COLO668 (cell line): ENCODE data around the gene GABRR2.
A peak's percentile ranks its signal among the peaks of the same experiment; 100 is the strongest.
"Not testable (repeated sequence)": the region's sequence is repeated elsewhere in the genome, so short reads cannot be mapped to it uniquely, and the experiment has no call there.

ENCODE experiments used
- DNase-seq: peaks from one replicate; lab custom pipeline; 2025; ENCODE audit not compliant: unreplicated experiment; lab: John Stamatoyannopoulos, UW

The GABRR2 gene

GRCh38 chr6:89260832-89261231 is 54.3 kb downstream of the GABRR2 start:
- peak; percentile 6 for DNase-seq

GRCh38 chr6:89260310-89260709 is 54.8 kb downstream of the GABRR2 start:
- DNase-seq: no peak

- DNase-seq: no peak
Measured at GRCh38 chr6:89258912-89259311, 56.2 kb downstream of the GABRR2 start.

- no peak for DNase-seq
Measured at GRCh38 chr6:89257781-89258180, 57.3 kb downstream of the GABRR2 start.

GRCh38 chr6:89257346-89257745 is 57.8 kb downstream of the GABRR2 start:
- DNase-seq: no peak

- DNase-seq: no peak
Measured at GRCh38 chr6:89255417-89255816, 59.7 kb downstream of the GABRR2 start.

- no peak for DNase-seq
Measured at GRCh38 chr6:89254569-89254968, 60.5 kb downstream of the GABRR2 start.

GRCh38 chr6:89252907-89253306 is 62.2 kb downstream of the GABRR2 start:
- no peak for DNase-seq

GRCh38 chr6:89251976-89252375 is 63.1 kb downstream of the GABRR2 start:
- DNase-seq: no peak

- no peak for DNase-seq
Measured at GRCh38 chr6:89251170-89251569, 63.9 kb downstream of the GABRR2 start.

- no peak for DNase-seq
Measured at GRCh38 chr6:89250239-89250638, 64.9 kb downstream of the GABRR2 start.

GRCh38 chr6:89244241-89244985 is 70.7 kb downstream of the GABRR2 start:
- DNase-seq: no peak

- DNase-seq: no peak
Measured at GRCh38 chr6:89243331-89243629, 71.8 kb downstream of the GABRR2 start.

- no peak for DNase-seq
Measured at GRCh38 chr6:89242574-89243330, 72.3 kb downstream of the GABRR2 start.

GRCh38 chr6:89239338-89239737 is 75.8 kb downstream of the GABRR2 start:
- DNase-seq: no peak

GRCh38 chr6:89237158-89237557 is 77.9 kb downstream of the GABRR2 start:
- no peak for DNase-seq

- not testable (repeated sequence) for DNase-seq
Measured at GRCh38 chr6:89233605-89234004, 81.5 kb downstream of the GABRR2 start.

GRCh38 chr6:89222712-89223039 is 92.4 kb downstream of the GABRR2 start:
- no peak for DNase-seq

GRCh38 chr6:89221971-89222711 is 93.0 kb downstream of the GABRR2 start:
- no peak for DNase-seq

GRCh38 chr6:89221129-89221528 is 94.0 kb downstream of the GABRR2 start:
- no peak for DNase-seq

- no peak for DNase-seq
Measured at GRCh38 chr6:89217299-89217910, 97.7 kb downstream of the GABRR2 start, which contains the start of gene GABRR1. Gene GABRR1, minus strand, starts transcription at chr6:89217358. Its CDS starts 36 bp downstream, at chr6:89217322.

GRCh38 chr6:89216411-89216810 is 98.7 kb downstream of the GABRR2 start:
- no peak for DNase-seq
